Measurements from ENCODE around the gene NINL. TPM values are rescaled to one million over a fixed set of nuclear protein-coding genes. Genes with fewer than 3 reads are reported as not detected.
"Not testable (repeated sequence)": the region's sequence is repeated elsewhere in the genome, so short reads cannot be mapped to it uniquely, and the experiment has no call there.

NINL gene
- total RNA-seq, 6 experiments from 2014 or later: 3.6 to 16.0 (median 7.1) TPM

DNA sequence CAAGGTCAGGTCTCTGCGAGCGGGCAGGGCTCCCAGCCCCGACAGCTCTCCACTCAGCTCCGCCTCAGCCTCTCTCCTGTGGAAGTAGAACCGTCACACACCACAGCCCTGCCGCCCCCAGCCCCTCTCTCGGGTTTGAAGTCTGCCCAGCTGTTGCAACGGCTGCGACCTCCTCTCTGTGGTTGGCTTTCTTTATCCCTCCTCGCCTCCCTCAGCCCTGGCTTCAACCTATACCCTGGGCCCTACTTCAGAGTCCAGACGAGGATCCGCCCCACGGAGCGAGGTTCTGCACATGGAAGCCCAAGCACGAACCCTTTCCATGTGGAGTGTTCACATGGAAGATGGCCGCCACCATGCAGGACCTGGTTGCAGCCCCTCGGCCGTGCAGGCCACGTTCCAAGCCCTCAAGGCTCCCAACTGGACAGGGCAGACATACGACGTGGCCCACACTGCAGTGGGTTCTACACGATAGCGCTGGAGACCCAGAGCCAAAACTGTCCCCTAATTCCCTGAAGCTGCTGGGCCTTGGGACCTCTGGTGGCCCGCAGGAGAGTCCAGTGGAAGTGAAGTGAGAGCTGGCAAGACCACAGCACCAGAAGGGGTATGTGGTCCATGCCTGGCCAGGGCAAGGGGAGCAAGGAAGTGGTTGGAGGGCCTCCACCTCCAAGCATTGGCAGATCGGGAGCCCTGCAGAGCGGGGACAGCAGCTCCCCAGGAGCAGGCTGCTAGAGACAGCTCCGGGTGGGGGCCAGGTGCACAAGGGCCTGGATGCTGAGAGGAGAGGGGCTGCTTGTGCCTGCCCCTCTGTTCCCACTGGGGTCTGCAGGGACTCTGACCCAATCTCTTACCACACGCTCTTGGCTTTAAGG lies 108.1 kb downstream of the NINL start:
- no peaks in the 10 kb centered on the region for H3K4me1 ChIP-seq
- H3K9me3 ChIP-seq: no peaks in the 10 kb centered on the region
- 92% methylated on average over 14 of the region's 28 CpGs for WGBS (ENCODE audit: insufficient coverage, low coverage, low lambda C conversion rate, missing lambda C conversion rate)
- H3K27ac ChIP-seq: no peak overlapping the region
- intact Hi-C loops (cut with DNase I): no loop called here
- no peak for ATAC-seq
- no peaks in the 10 kb centered on the region for H3K27me3 ChIP-seq
- TF ChIP-seq, protein P1, sequence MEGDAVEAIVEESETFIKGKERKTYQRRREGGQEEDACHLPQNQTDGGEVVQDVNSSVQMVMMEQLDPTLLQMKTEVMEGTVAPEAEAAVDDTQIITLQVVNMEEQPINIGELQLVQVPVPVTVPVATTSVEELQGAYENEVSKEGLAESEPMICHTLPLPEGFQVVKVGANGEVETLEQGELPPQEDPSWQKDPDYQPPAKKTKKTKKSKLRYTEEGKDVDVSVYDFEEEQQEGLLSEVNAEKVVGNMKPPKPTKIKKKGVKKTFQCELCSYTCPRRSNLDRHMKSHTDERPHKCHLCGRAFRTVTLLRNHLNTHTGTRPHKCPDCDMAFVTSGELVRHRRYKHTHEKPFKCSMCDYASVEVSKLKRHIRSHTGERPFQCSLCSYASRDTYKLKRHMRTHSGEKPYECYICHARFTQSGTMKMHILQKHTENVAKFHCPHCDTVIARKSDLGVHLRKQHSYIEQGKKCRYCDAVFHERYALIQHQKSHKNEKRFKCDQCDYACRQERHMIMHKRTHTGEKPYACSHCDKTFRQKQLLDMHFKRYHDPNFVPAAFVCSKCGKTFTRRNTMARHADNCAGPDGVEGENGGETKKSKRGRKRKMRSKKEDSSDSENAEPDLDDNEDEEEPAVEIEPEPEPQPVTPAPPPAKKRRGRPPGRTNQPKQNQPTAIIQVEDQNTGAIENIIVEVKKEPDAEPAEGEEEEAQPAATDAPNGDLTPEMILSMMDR (IDR thresholded peaks at IDR 0.05): no peak
- no peak for TF ChIP-seq POLR2A (IDR thresholded peaks at IDR 0.05)
- peaks cover 0 to 16% (median 4%) of the 10 kb centered on the region in 4 donors for H3K36me3 ChIP-seq
- no peak for DNase-seq
- H3K4me3 ChIP-seq: no peak overlapping the region

DNA sequence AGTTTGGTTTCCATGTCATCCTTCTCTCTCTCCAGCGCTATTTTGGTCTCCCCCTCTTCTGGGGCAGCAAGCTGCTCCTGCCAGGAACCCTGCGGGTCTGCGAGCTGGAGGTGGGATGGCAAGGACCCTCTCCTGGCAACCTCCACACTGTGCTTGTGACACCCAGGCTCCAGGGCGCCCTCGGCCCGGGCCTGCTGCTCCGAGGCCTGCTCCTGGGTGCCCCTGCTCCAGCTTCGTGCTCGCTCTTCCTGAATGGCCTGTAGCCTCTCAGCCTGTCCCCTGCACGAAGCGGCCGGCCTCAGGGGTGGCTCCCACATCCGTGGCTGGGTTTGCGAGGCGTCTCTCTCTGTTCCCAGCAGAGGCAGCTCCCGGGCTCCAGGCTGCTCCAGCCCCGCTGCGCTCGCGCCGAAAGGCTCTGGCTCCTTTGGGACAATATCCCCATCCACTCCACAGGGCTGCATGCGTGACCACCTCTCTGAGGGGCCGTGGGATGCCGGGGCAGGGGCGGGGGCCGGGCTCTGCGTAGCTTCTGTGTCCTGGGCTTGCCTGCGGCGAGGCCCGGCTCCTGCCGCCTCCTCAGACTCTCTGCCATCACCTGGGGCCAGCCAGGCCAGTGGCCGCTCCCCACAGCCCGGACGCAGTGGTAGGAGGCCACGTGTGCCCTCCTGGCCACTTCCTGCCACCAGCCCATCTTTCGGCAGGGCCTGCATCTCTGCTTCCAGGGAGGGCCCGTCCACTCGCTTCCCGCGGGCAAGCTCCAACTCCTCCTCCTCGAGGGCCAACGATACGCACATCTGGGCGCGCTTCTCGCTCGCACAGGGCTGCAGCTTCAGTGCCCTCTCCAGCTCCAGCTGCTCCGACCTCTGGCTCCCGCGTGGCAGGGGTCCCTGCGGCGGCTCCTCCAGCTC lies 109.0 kb downstream of the NINL start:
- no peak overlapping the region for H3K27ac ChIP-seq
- H3K4me1 ChIP-seq: no peaks in the 10 kb centered on the region
- no peaks in the 10 kb centered on the region for H3K9me3 ChIP-seq
- ATAC-seq (no peak), DNase-seq (no peak)
- intact Hi-C loops (cut with DNase I): no loop called here
- no peak for TF ChIP-seq POLR2A (IDR thresholded peaks at IDR 0.05)
- TF ChIP-seq, protein P1 (IDR thresholded peaks at IDR 0.05): no peak
- no peak overlapping the region for H3K4me3 ChIP-seq
- 94% methylated on average over 21 of the region's 52 CpGs for WGBS (ENCODE audit: insufficient coverage, low coverage, low lambda C conversion rate, missing lambda C conversion rate)
- no peaks in the 10 kb centered on the region for H3K27me3 ChIP-seq
- H3K36me3 ChIP-seq: peaks cover 0 to 16% (median 2%) of the 10 kb centered on the region in 4 donors

DNA sequence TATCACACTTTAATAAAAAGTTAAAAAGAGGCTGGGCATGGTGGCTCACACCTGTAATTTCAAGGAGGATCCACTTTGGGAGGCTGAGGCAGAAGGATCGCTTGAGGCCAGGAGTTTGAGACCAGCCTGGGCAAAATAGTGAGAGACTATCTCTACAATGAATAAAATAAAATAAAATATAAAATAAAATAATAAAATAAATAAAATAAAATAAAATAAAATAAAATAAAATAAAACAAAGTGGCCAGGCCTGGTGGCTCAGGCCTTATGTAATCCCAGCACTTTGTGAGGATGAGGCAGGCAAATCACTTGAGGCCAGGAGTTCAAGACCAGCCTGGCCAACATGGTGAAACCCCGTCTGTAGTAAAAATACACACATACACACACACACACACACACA lies 112.0 kb downstream of the NINL start:
- DNase-seq; ATAC-seq; H3K27ac ChIP-seq; H3K4me1 ChIP-seq; H3K9me3 ChIP-seq; H3K36me3 ChIP-seq; intact Hi-C loops (cut with DNase I); H3K4me3 ChIP-seq; H3K27me3 ChIP-seq: not testable (repeated sequence)
- 100% methylated on average over 1 of the region's 2 CpGs for WGBS (ENCODE audit: insufficient coverage, low coverage, low lambda C conversion rate, missing lambda C conversion rate)

DNA sequence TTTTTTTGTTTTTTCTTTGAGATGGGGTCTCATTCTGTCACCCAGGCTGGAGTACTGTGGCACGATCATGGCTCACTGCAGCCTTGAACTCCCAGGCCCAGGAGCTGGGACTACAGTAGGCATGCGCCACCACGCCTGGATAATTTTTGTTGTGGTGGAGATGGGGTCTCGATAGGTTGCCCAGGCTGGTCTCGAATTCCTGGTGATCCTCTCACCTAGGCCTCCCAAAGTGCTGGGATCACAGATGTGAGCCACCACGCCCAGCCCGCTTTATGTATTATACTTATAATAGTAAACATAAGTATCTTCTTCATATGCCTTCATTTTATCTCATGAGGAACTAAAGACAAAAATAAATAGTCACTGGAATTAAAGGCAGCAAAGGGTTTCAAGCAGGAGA lies 114.3 kb downstream of the NINL start:
- Histone ChIP-seq H3K4me1 (no peaks in the 10 kb centered on the region), H3K36me3 (peaks cover 0 to 19% (median 8%) of the 10 kb centered on the region in 4 donors), H3K27ac (no peak overlapping the region), H3K4me3 (no peak overlapping the region), H3K27me3 (no peaks in the 10 kb centered on the region), H3K9me3 (no peaks in the 10 kb centered on the region)
- peak in 1 of 3 donors; percentile 27 for DNase-seq
- no peak for TF ChIP-seq POLR2A (IDR thresholded peaks at IDR 0.05)
- TF ChIP-seq, protein P1 (IDR thresholded peaks at IDR 0.05): no peak
- ATAC-seq: no peak
- 92% methylated on average over 7 of the region's 7 CpGs for WGBS (ENCODE audit: insufficient coverage, low coverage, low lambda C conversion rate, missing lambda C conversion rate)
- intact Hi-C loops (cut with DNase I): no loop called here

Measured in right lobe of liver (tissue), 6 donors.